ENCODE measurements around the gene CPLX1.

CPLX1 gene

GRCh38 chr4:825971-826330 is at the start of gene CPLX1:
Gene CPLX1 (minus strand): TSS chr4:826129. CDS start chr4:824522, 1,607 bp downstream.
- DNase-seq (ENCODE audit: low read depth, low spot score), result no peak

- DNase-seq (ENCODE audit: low read depth, low spot score), result no peak
Observed at GRCh38 chr4:874971-875817, 49.3 kb upstream of the CPLX1 start.

GRCh38 chr4:874056-874455 is 48.1 kb upstream of the CPLX1 start:
- no peak for DNase-seq (ENCODE audit: low read depth, low spot score)

DNA sequence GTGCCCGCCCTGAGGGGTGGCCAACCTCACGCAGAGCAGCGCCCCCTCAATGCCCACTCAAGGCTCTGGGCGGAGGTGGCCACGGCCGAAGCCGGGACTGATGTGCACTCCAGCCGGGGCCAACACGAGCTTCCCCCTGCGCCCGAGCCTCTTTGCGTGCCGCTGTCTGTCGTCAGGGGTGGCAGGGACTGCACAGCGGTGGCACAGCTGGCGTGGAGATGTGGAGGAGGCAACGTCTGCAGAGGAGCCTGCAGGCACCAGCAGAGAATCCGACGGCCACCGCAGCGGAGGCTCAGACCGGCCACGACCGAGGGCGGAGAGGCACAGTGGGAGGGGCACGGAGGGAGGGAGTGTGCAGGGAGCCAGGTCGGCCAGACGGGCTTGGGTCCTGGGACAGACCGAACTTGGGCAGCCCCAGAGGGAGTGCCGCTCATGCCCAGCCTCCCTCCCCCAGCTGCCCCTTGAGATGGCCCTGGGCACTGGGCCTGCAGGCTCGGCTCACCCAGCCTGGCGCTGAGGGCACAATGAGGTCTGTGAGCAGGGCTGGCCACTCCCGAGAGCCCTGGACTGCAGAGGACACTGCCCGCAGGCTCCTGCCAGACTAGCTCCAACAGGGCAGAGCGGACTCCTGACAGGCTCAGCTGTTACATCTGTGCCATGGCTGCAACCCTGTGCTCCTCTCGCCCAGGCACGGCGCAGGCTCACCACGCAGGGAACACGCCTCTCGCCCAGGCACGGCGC is 46.5 kb upstream of the CPLX1 start:
- DNase-seq (ENCODE audit: low read depth, low spot score), result no peak

GRCh38 chr4:871484-871883 is 45.6 kb upstream of the CPLX1 start:
- DNase-seq (ENCODE audit: low read depth, low spot score), result no peak

DNA sequence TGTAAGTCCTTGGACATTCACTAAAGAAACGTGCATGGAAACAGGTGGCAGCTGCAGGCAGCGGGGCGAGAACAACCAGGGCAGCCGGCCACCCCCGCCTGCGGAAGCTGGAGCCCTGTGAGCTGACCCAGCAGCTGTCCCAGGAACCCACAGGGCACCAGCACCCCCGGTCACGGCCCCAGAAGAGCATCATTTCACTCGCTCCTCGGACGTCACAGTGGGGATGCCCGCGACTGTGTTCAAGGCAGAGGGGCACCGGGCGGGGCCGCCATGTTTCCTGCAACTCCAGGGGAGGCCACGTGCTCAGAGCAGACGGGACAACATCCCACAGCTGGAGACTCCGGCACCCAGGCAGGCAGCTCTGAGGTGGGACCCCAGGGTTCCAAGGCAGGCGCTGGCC is 45.0 kb upstream of the CPLX1 start:
- no peak for DNase-seq (ENCODE audit: low read depth, low spot score)

DNA sequence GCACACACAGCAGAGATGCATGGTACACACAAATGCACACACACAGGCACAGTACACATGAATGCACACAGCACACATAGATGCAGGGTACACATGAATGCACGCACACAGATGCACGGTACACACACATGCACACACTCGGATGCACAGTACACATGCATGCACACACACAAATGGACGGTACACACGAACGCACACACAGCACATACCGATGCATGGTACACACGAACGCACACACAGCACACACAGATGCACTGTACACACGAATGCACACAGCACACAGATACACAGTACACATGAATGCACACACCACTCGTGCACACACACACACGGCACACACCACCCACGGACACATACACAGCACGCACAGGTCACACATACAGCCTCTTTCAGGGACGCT is 43.8 kb upstream of the CPLX1 start:
- no peak for DNase-seq (ENCODE audit: low read depth, low spot score)

DNA sequence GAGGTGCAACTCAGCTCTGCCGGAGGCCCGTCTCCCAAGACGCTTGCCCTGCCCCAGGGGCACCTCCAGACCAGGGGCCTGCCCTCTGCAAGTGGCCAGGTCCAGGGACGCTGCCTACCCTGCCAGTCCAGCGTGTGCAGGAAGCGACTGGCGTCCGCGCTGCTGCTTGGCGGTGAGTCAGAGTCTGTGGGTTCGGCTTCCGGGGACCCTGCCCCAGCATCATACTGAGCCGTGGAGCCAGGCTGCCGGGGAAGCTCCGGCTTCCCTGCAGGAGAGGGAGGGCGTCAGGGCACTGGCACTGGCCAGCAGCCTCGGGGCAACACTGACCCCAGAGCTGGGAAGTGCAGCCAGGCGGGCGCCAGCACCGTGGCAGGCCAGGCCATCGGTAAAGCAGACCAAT is 42.5 kb upstream of the CPLX1 start:
- no peak for DNase-seq (ENCODE audit: low read depth, low spot score)

DNA sequence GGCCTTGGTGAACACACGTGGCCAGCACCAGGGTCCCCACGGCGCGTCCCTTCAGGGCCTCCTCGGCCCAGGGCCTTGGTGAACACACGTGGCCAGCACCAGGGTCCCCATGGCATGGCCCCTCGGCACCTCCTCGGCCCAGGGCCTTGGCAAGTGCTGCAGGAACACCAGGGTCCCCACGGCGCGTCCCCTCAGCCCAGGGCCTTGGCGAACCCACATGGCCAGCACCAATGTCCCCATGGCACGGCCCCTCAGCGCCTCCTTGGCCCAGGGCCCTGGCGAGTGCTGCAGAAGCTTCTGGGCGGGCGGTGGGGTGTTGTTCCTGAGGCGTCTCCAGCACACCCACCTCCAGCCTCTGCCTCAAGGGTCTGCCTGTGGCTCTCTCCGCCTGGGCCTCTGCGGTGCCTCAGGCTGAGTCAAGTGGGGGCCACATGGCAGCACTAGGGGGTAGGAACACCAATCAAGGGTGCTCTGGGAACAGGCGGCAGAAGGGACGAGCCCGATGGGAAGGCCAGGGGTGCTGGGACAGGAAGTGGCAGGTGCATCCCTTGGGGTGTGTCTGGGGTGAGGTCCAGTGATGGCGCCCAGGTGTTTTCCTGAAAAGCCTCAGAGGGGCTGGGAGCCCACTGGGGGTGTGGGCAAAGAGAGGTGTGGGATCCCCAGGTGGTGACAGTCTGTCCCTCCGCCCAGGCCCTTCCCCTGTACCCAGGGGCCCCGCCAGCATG is 41.8 kb upstream of the CPLX1 start:
- no peak for DNase-seq (ENCODE audit: low read depth, low spot score)

DNA sequence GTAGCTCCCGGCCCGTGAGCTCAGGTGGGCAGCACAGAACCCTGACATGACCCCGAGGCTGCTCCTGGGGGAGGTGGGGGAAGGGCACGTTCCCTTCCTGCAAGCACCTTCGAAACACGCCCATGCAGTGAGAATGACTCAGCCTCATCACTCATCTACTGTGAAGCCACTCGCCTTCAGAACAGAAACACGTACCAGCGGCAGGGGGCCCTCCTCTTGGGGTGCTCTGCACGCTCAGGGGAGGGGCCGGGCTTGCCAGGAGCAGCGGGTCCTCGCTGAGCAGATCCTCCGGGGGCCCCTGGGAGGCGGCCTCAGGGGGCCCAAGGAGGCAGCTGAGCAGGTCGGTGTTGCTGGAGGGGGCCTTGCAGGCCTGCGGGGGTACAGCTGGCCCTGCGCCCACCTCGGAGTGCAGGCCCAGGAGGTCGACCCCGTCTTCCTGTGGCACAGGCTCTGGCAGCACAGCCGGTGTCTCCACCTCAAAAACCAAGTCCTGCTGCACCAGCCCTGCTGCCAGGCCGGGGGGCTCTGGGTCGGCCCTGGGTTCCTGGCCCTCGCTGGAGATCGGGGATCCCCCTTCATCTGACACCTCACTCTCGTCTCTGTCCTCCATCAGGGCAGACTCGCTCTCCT is 40.9 kb upstream of the CPLX1 start:
- no peak for DNase-seq (ENCODE audit: low read depth, low spot score)

DNA sequence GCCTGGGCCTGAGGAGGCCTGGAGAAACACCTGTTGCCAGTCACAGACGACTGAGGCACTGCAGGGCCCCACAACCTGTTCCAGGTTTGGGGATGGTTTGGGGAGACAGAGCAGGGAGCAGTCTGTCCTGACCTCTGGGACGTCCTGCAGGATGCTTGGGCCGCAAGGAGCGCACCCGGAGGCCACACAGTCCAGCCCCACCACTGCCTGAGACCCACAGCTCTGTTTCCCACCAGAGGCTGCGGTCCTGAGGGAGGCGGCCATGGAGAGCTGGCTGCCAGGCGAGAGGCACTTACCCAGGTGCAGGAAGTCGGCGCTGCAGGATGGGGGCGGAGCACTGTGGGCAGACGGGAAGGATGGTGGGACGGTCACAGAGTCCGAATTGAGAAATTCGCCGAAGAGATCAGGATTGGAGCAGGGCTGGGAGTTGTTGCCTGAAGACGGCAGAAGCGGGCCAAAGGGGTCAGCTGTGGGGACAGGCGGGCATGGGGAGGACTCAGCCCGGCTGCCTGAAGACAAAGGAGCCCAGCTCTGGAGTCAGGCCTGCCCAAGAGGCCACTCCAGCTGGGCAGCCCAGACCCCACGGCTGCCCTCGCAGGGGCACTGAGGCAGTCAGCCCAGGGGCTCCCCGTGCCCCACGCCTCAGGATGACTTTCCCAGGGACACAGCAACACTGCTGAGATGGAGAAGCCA is 40.3 kb upstream of the CPLX1 start:
- no peak for DNase-seq (ENCODE audit: low read depth, low spot score)

GRCh38 chr4:865572-865971 is 39.6 kb upstream of the CPLX1 start:
- no peak for DNase-seq (ENCODE audit: low read depth, low spot score)

GRCh38 chr4:865121-865465 is 39.2 kb upstream of the CPLX1 start:
- DNase-seq (ENCODE audit: low read depth, low spot score), result no peak

DNA sequence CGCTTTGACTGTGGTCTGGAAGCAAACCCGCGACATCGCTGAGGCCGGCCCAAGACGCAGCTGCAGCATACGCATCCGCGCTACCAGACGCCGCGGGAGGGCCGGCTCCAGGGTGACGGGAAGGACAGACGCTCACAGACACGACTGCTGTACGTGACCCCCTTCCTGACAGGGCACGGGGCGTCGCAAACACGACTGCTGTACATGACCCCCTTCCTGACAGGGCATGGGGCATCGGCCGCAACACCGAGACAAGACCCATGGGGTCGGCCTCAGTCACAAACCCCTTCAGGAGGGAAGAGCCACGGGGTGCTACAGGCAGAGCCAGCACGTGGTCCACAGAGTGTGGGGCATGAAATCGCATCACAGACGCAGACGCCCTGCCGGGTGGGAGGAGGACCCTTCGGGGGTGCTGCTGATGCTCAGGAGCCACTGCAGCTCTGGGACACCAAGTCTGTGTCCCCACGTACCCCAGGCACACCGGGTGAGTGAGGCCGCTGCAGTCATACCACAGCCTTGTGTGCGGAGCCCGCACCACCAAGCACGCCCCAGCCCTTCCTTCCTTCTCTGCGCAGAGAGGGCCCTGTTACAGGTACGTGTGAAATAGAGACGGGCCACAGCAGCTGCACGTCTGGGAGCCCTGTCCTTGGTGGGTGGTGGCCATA is 38.7 kb upstream of the CPLX1 start:
- no peak for DNase-seq (ENCODE audit: low read depth, low spot score)

DNA sequence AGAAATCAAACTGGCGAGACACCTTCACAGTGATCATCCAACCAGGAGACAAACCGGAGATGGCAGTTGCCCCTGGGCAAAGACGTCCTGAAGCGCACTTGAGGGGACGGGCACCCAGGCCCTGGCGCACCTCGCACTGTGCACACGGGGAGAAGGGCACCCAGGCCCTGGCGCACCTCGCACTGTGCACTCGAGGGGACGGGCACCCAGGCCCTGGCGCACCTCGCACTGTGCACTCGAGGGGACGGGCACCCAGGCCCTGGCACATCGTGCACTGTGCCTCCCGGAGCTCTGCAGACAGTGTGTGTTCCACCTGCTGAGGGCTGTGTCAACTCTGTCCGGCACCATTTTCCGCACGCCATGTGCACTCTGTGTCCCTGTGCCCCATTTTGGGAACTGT is 34.6 kb upstream of the CPLX1 start:
- no peak for DNase-seq (ENCODE audit: low read depth, low spot score)

- no peak for DNase-seq (ENCODE audit: low read depth, low spot score)
Observed at GRCh38 chr4:859496-859895, 33.6 kb upstream of the CPLX1 start.

- no peak for DNase-seq (ENCODE audit: low read depth, low spot score)
Observed at GRCh38 chr4:858831-859451, 33.0 kb upstream of the CPLX1 start.

GRCh38 chr4:858041-858481 is 32.1 kb upstream of the CPLX1 start:
- DNase-seq (ENCODE audit: low read depth, low spot score), result no peak

DNA sequence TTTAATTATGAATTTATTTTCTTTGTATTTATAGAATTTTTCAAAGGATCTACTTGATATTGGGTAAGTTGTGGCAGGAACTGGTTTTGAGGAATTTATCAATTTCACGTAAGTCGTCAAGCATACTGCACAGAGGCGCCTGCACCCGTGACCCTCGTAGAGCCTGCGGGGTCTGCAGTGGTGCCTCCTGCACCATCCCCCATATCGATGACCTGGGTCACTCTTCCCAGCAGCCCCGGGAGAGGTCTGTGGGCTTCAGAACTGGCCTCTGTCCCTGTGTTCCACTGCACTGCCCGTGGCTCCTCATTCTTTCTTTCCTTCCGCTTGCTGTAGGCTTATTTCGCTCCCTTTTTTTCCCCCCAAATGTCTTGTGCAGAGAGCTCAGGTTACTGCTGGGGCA is 31.5 kb upstream of the CPLX1 start:
- DNase-seq (ENCODE audit: low read depth, low spot score), result no peak

GRCh38 chr4:856225-856901 is 30.4 kb upstream of the CPLX1 start:
- DNase-seq (ENCODE audit: low read depth, low spot score), result no peak
